ENCODE data around the gene NOSIP.

The NOSIP gene

GRCh38 chr19:49595819-49596404 is 15.6 kb upstream of the NOSIP start:
- no peak overlapping the region for H3K4me3 ChIP-seq (ENCODE audit: low read depth, low read length)
- in situ Hi-C loops (cut with HindIII; ENCODE audit: low sequenced_read_pairs): no loop called here
- no peak for DNase-seq (ENCODE audit: low read depth, low spot score)
- TF ChIP-seq, protein P1, sequence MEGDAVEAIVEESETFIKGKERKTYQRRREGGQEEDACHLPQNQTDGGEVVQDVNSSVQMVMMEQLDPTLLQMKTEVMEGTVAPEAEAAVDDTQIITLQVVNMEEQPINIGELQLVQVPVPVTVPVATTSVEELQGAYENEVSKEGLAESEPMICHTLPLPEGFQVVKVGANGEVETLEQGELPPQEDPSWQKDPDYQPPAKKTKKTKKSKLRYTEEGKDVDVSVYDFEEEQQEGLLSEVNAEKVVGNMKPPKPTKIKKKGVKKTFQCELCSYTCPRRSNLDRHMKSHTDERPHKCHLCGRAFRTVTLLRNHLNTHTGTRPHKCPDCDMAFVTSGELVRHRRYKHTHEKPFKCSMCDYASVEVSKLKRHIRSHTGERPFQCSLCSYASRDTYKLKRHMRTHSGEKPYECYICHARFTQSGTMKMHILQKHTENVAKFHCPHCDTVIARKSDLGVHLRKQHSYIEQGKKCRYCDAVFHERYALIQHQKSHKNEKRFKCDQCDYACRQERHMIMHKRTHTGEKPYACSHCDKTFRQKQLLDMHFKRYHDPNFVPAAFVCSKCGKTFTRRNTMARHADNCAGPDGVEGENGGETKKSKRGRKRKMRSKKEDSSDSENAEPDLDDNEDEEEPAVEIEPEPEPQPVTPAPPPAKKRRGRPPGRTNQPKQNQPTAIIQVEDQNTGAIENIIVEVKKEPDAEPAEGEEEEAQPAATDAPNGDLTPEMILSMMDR (IDR thresholded peaks at IDR 0.05; ENCODE audit: low read depth, low read length): no peak

GRCh38 chr19:49594993-49595818 is 14.8 kb upstream of the NOSIP start:
- DNase-seq (ENCODE audit: low read depth, low spot score): no peak
- TF ChIP-seq, protein P1 (IDR thresholded peaks at IDR 0.05; ENCODE audit: low read depth, low read length): no peak
- in situ Hi-C loops (cut with HindIII; ENCODE audit: low sequenced_read_pairs): no loop called here

GRCh38 chr19:49594157-49594992 is 14.0 kb upstream of the NOSIP start:
- in situ Hi-C loops (cut with HindIII; ENCODE audit: low sequenced_read_pairs): no loop called here
- TF ChIP-seq, protein P1 (IDR thresholded peaks at IDR 0.05; ENCODE audit: low read depth, low read length): no peak
- DNase-seq (ENCODE audit: low read depth, low spot score): no peak
- no peak overlapping the region for H3K4me3 ChIP-seq (ENCODE audit: low read depth, low read length)

More at GRCh38 chr19:49594993-49595818, 14.8 kb upstream of the NOSIP start:
- H3K4me3 ChIP-seq (ENCODE audit: low read depth, low read length): no peak overlapping the region

GRCh38 chr19:49593233-49594113 is 13.1 kb upstream of the NOSIP start:
- TF ChIP-seq, protein P1 (IDR thresholded peaks at IDR 0.05; ENCODE audit: low read depth, low read length): no peak
- in situ Hi-C loops (cut with HindIII; ENCODE audit: low sequenced_read_pairs): no loop called here
- H3K4me3 ChIP-seq (ENCODE audit: low read depth, low read length): peak overlapping the region; percentile 82
- peak; percentile 91 for DNase-seq (ENCODE audit: low read depth, low spot score)

DNA sequence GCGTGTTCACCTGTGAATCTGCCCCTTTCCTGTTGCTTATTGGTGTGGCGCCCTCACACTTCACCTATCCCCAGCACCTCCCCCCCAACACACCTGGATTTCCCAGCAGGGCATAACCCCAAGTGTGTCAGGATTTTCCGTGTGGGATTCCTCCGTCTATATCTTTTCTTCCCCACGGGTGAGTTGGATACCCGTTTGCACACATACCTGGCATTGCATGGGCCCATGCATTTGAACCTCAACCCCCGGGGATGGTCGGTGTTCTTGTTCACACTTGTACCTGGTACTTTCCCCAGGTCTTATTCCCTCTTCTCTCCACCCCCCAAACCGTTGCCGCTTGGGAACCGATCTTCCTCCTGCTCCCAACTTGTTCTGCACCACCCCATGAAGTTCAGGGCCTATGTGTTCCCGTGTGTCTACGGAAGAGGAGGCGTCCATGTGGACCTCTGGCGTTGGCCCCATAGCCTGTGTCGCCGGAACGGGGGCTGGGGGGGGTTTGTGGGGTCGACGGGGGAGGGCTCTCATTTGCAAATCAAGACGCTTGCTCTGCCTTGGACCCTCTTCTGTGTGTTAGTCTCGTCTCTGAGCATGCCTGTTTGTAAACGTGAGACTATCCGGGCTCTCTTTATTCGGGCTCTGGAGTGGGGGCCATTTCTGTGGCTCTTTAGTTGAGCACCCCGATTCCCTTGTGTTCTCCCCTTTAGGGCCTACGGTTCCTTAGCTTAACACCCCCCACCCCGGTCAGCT is 12.3 kb upstream of the NOSIP start:
- in situ Hi-C loops (cut with HindIII; ENCODE audit: low sequenced_read_pairs): no loop called here
- no peak for DNase-seq (ENCODE audit: low read depth, low spot score)
- TF ChIP-seq, protein P1 (IDR thresholded peaks at IDR 0.05; ENCODE audit: low read depth, low read length): no peak
- H3K4me3 ChIP-seq (ENCODE audit: low read depth, low read length): peak overlapping the region; percentile 82

Measured in astrocyte of the spinal cord (primary cell).